Stimulated activated naive CD8-positive, alpha-beta T cell treated with anti-CD3 and anti-CD28 coated beads, Interleukin-15, Interleukin-2, amounts not matched to agents 100 ng/mL and 50 ng/mL, for 24 hours (primary cell): ENCODE data around the gene OR5H1.

Experiments used
- H3K27ac Mint-ChIP-seq: one replicate; pipeline ENCODE4 v1.8.0; 2021; ENCODE audit warnings: mild to moderate bottlenecking, mixed read lengths
- H3K27me3 Mint-ChIP-seq: one replicate; pipeline ENCODE4 v1.8.0; 2021; ENCODE audit warnings: mixed read lengths
- H3K36me3 Mint-ChIP-seq: one replicate; pipeline ENCODE4 v1.8.0; 2021; ENCODE audit warnings: low read depth, mixed read lengths
- H3K4me1 Mint-ChIP-seq: one replicate; pipeline ENCODE4 v1.8.0; 2021; ENCODE audit warnings: low read depth, mixed read lengths
- H3K4me3 Mint-ChIP-seq: one replicate; pipeline ENCODE4 v1.8.0; 2021; ENCODE audit warnings: mild to moderate bottlenecking, mixed read lengths
- H3K9me3 Mint-ChIP-seq: one replicate; pipeline ENCODE4 v1.8.0; 2021; ENCODE audit warnings: mixed read lengths

OR5H1 gene

DNA sequence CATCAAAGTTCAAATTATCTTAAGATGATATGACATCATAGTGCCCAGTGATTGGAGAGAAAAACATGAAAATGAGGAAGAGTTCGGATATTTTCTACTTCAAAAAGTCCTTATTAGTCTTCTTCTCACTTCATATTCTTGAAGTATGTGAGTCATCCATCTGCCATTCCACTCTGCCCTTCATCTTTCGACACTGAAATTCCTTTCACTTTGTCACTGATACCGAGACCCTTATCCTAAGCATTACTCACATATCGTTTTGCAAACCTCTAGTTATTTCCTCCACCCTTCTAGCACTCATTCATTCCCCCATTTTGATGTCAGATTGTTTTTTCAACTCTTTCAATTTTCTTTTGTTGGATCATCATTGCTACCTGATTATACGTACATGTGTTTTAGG is 20.7 kb downstream of the OR5H1 start:
- peaks cover 4% of the 10 kb centered on the region for H3K9me3 Mint-ChIP-seq
- H3K36me3 Mint-ChIP-seq: no peaks in the 10 kb centered on the region
- no peak overlapping the region for H3K4me3 Mint-ChIP-seq
- no peaks in the 10 kb centered on the region for H3K27me3 Mint-ChIP-seq
- no peak overlapping the region for H3K27ac Mint-ChIP-seq
- no peaks in the 10 kb centered on the region for H3K4me1 Mint-ChIP-seq

DNA sequence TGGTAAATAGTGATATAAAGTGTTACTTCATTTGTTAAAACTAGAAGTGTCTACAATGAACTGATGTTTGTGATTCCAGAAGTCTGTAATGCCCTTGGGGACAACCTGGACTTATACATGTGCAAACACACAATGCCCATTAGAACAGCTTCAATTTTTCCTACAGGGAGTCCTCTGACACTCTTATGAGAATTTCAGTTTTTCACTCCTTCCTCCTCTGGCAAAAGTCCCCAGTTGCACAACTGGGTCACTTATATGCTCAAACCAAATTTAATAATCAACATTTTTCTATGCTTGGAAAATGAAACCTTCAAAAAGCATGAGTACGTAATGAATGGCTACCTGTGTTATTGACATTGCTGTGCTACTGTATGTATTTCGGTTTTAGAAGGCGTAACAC is 35.9 kb downstream of the OR5H1 start, which contains the start of gene OR5H15:
OR5H15 (plus strand) TSS at position 301 of the 400 bp plus-strand sequence. CDS start 2,004 bp downstream, outside the sequence.
- Mint-ChIP-seq H3K27ac (no peak within 1 kb of the TSS), H3K27me3 (peaks cover 10% of the 10 kb centered on the region), H3K9me3 (no peaks in the 10 kb centered on the region), H3K4me1 (no peaks in the 10 kb centered on the region), H3K36me3 (no peaks in the 10 kb centered on the region), H3K4me3 (no peak within 1 kb of the TSS)

DNA sequence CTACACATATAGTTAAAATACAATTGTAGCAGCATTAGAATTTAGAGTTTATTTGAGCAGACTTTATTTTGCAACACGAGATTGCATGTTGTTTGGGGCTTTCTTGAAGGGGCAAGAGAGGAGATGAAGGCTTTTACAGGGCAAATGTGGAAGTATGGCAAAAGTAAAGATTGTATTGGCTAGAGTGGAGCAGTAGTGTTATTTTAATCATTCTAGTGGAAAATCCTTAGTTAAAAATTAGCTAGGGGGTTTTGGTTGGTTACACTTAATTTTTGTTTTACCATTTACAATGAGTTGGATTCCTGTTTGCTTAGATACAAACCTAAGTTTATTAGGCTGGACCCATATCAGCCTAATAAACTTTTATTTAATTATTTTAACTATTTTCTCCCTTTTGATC is 40.5 kb downstream of the OR5H1 start:
- Mint-ChIP-seq H3K36me3 (no peaks in the 10 kb centered on the region), H3K9me3 (no peaks in the 10 kb centered on the region), H3K4me1 (no peaks in the 10 kb centered on the region), H3K27ac (peak overlapping the region; percentile 18), H3K27me3 (peaks cover 10% of the 10 kb centered on the region), H3K4me3 (no peak overlapping the region)

DNA sequence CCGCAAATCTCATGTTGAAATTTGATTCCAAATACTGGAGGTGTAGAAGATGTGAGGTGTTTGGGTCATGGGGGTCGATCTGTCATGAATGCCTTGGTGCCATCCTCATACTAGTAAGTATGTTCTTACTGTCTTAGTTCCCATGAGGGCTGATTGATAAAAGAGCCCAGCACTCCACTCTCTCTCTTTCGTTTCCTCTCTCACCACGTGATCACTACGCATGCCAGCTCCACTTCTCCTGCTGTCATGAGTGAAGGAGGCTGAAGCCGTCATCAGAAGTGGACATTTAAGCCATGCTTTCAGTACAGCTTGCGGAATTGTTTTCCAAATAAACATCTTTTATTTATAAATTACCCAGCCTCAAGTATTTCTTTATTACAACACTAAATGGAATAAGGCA is 42.1 kb downstream of the OR5H1 start:
- Mint-ChIP-seq H3K27ac (no peak overlapping the region), H3K4me3 (no peak overlapping the region), H3K4me1 (no peaks in the 10 kb centered on the region), H3K9me3 (no peaks in the 10 kb centered on the region), H3K36me3 (no peaks in the 10 kb centered on the region), H3K27me3 (peaks cover 10% of the 10 kb centered on the region)

DNA sequence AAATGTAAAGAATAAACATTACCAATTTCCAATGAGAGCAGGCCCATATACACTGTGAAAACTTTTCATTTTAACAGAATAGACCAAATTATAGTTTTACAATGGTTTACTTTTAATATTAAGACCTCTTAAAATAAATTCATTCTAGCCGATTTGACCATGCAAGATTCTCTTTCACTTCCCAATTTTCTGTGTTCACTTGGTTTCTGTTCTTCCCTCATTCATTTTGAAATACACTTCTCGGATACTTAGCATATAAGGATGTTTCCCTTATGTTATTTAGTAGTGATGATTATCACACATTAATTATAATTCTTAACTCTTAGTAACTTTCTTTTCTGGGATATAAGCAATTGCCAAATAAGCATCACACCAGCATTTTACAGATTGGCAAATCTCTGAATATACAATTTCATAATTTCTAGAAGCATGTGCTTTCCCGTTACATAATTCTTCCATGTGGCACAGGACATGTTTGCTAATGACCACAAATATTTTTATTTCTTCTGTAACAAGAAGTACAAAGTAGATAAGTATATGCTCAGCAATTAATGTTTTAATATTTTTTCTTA is 49.9 kb downstream of the OR5H1 start:
- H3K4me3 Mint-ChIP-seq: no peak overlapping the region
- no peak overlapping the region for H3K27ac Mint-ChIP-seq
- no peaks in the 10 kb centered on the region for H3K9me3 Mint-ChIP-seq
- no peaks in the 10 kb centered on the region for H3K27me3 Mint-ChIP-seq
- no peaks in the 10 kb centered on the region for H3K36me3 Mint-ChIP-seq
- H3K4me1 Mint-ChIP-seq: no peaks in the 10 kb centered on the region

DNA sequence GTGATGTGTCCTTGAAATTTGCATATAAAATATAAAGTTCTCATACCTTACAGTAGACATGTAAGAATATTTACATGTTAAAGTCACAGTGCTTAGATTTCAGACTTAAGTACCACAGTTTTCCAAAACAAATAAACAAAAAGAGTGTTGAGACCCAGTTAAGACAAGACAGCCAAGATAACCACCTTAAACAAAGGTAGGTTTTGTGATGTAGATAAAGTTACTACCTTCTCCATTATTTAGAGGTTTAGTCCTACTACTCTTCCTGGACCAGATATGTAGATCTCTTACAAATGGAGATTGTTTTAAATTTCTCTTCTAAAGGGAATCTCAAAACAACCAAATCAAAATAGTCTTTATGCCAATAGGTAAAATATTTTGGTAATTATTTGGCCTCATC is 51.7 kb downstream of the OR5H1 start:
- Mint-ChIP-seq H3K27me3 (no peaks in the 10 kb centered on the region), H3K27ac (no peak overlapping the region), H3K36me3 (no peaks in the 10 kb centered on the region), H3K4me1 (no peaks in the 10 kb centered on the region), H3K4me3 (no peak overlapping the region), H3K9me3 (no peaks in the 10 kb centered on the region)

DNA sequence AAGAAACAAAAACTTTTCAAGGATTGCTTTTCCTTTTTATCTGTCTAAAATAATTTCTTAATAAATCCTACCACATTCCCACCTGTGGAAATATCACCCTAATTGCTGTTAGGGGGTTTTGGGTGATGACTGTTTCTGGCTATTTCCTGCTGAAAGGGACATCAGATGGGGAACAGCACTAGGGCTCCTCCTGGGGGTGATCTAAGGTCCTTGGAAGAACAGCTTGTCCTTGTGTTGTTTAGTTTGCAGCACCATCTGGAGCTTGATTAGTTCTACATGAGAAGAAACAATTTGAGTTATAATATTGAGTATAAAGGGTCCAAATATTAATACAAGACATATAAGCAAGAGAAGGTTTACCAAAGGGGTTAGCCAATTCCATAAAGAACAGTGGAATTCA is 54.7 kb downstream of the OR5H1 start:
- Mint-ChIP-seq H3K4me1 (no peaks in the 10 kb centered on the region), H3K9me3 (no peaks in the 10 kb centered on the region), H3K4me3 (no peak overlapping the region), H3K27me3 (no peaks in the 10 kb centered on the region), H3K36me3 (no peaks in the 10 kb centered on the region), H3K27ac (no peak overlapping the region)
